ENCODE data around the gene THBS4.

THBS4 gene

DNA sequence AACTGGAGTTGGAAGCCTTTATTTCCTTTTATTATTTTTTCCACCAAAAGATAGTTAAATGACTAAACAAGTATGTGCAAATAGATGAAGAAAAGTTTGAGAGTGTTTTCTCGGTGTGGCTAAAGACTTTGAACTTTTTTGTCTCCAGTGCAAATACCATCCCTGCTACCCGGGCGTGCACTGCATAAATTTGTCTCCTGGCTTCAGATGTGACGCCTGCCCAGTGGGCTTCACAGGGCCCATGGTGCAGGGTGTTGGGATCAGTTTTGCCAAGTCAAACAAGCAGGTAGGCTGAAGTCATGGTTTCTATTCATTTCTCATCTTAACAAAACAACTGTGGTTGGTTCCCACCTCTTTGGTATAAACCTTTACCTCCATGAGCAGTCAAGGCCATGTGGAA, 26.4 kb downstream of the THBS4 start:
- peaks cover 22% of the 10 kb centered on the region for H3K27me3 ChIP-seq
- TF ChIP-seq, protein P1, sequence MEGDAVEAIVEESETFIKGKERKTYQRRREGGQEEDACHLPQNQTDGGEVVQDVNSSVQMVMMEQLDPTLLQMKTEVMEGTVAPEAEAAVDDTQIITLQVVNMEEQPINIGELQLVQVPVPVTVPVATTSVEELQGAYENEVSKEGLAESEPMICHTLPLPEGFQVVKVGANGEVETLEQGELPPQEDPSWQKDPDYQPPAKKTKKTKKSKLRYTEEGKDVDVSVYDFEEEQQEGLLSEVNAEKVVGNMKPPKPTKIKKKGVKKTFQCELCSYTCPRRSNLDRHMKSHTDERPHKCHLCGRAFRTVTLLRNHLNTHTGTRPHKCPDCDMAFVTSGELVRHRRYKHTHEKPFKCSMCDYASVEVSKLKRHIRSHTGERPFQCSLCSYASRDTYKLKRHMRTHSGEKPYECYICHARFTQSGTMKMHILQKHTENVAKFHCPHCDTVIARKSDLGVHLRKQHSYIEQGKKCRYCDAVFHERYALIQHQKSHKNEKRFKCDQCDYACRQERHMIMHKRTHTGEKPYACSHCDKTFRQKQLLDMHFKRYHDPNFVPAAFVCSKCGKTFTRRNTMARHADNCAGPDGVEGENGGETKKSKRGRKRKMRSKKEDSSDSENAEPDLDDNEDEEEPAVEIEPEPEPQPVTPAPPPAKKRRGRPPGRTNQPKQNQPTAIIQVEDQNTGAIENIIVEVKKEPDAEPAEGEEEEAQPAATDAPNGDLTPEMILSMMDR (IDR thresholded peaks at IDR 0.05; ENCODE audit: low read depth, low read length) = no peak
- no peaks in the 10 kb centered on the region for H3K36me3 ChIP-seq
- H3K9me3 ChIP-seq = no peaks in the 10 kb centered on the region
- DNase-seq = no peak
- no peak overlapping the region for H3K4me3 ChIP-seq (ENCODE audit: low read depth, low read length)
- H3K4me1 ChIP-seq = no peaks in the 10 kb centered on the region

GRCh38 chr5:80064124-80064523, 29.0 kb downstream of the THBS4 start:
- Histone ChIP-seq H3K4me1 (no peaks in the 10 kb centered on the region), H3K4me3 (ENCODE audit: low read depth, low read length) (no peak overlapping the region), H3K27me3 (peaks cover 11% of the 10 kb centered on the region), H3K9me3 (no peaks in the 10 kb centered on the region), H3K36me3 (no peaks in the 10 kb centered on the region)
- no peak for DNase-seq
- TF ChIP-seq, protein P1 (IDR thresholded peaks at IDR 0.05; ENCODE audit: low read depth, low read length) = no peak

DNA sequence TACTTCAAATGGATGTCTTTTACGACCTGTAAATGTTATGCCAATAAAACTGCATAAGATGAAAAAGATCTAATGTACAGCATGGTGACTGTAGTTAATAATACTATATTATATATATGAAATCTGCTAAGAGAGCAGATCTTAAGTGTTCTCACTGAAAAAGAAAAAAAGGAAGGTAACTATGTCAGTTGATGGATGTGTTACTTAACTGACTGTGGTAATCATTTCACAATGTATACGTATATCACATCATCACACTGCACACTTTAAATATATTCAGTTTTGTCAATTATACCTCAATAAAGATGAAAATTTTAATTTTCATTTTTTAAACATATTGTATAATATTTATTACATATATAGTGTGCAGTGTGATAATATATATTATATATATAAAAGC, 31.9 kb downstream of the THBS4 start:
- H3K9me3 ChIP-seq = no peaks in the 10 kb centered on the region
- H3K36me3 ChIP-seq = no peaks in the 10 kb centered on the region
- H3K4me3 ChIP-seq (ENCODE audit: low read depth, low read length) = no peak overlapping the region
- TF ChIP-seq, protein P1 (IDR thresholded peaks at IDR 0.05; ENCODE audit: low read depth, low read length) = no peak
- H3K27me3 ChIP-seq = peaks cover 11% of the 10 kb centered on the region
- DNase-seq = no peak
- no peaks in the 10 kb centered on the region for H3K4me1 ChIP-seq

DNA sequence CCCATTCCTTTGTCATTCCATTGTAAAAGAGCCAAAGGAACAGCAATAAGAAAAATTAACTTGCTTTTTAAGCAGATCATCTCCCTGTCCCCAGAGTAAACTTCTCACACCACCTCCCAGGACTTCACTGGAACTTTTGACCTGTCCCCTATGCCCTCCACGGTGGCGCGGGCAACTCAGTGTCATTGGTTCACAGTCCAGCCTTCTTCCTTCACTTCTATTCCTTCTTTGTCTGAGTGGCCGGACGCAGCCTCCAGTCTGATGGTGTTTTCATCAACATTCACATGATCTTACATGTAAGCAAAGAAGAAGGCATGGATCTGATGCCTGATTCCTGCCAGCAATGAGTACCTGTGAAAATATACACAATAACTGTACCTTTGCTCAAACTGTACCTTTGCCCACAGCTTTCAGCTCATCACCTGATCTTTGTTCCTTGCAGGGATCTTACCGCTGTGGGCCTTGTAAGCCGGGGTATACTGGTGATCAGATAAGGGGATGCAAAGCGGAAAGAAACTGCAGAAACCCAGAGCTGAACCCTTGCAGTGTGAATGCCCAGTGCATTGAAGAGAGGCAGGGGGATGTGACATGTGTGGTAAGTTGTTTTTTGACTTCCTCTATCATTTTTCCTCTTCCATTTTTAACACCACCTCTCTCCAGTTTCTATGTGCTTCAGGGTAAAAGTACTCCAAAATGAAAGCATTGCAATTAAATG, 32.5 kb downstream of the THBS4 start:
- TF ChIP-seq, protein P1 (IDR thresholded peaks at IDR 0.05; ENCODE audit: low read depth, low read length) = no peak
- no peaks in the 10 kb centered on the region for H3K4me1 ChIP-seq

DNA sequence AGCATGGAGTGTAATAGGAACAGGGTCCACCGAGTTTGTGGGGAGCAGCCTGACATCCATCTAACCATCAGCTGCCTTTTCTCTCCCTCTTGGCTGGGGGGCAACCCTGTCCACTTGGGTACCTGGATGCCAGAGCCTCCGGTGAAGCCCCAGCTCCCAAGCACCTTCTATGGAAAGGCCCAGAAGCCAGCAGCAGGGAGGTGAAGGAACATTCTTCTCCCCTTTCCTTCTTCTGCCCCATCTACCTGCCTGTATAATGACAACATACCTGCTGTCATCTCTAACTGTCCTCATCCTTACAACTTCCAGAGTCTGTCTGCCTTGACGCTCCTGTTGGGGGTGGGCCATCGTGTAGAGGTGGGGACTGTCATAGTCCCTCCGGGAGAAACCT, 33.1 kb downstream of the THBS4 start:
- Histone ChIP-seq H3K27me3 (peaks cover 11% of the 10 kb centered on the region), H3K36me3 (no peaks in the 10 kb centered on the region), H3K9me3 (no peaks in the 10 kb centered on the region), H3K4me1 (no peaks in the 10 kb centered on the region), H3K4me3 (ENCODE audit: low read depth, low read length) (no peak overlapping the region)
- TF ChIP-seq, protein P1 (IDR thresholded peaks at IDR 0.05; ENCODE audit: low read depth, low read length) = no peak
- no peak for DNase-seq

More for the DNA sequence above, 32.5 kb downstream of the THBS4 start:
- H3K4me3 ChIP-seq (ENCODE audit: low read depth, low read length) = no peak overlapping the region
- peaks cover 11% of the 10 kb centered on the region for H3K27me3 ChIP-seq
- no peaks in the 10 kb centered on the region for H3K9me3 ChIP-seq
- no peak for DNase-seq
- H3K36me3 ChIP-seq = no peaks in the 10 kb centered on the region

GRCh38 chr5:80068775-80069174, 33.6 kb downstream of the THBS4 start:
- Histone ChIP-seq H3K4me1 (no peaks in the 10 kb centered on the region), H3K36me3 (no peaks in the 10 kb centered on the region), H3K4me3 (ENCODE audit: low read depth, low read length) (no peak overlapping the region), H3K9me3 (no peaks in the 10 kb centered on the region; the same call in 1 of the 2 replicates), H3K27me3 (peaks cover 11% of the 10 kb centered on the region)
- DNase-seq = no peak
- TF ChIP-seq, protein P1 (IDR thresholded peaks at IDR 0.05; ENCODE audit: low read depth, low read length) = no peak
